ENCODE results near the gene TOMM22.

TOMM22 gene

GRCh38 chr22:38715852-38716251 lies 34.1 kb downstream of the TOMM22 start:
- no peak for DNase-seq

GRCh38 chr22:38716271-38716670 lies 34.5 kb downstream of the TOMM22 start:
- DNase-seq, result no peak

- no peak for DNase-seq
Observed at GRCh38 chr22:38716826-38717225, 35.1 kb downstream of the TOMM22 start.

- no peak for DNase-seq
Observed at GRCh38 chr22:38717244-38717643, 35.5 kb downstream of the TOMM22 start.

- peak; percentile 52 for DNase-seq
Observed at GRCh38 chr22:38718414-38718813, 36.7 kb downstream of the TOMM22 start.

GRCh38 chr22:38719196-38719595 lies 37.4 kb downstream of the TOMM22 start:
- no peak for DNase-seq

GRCh38 chr22:38720350-38720749 lies 38.6 kb downstream of the TOMM22 start:
- no peak for DNase-seq

GRCh38 chr22:38721551-38721950 lies 39.8 kb downstream of the TOMM22 start:
- DNase-seq, result no peak

GRCh38 chr22:38724176-38724575 lies 42.4 kb downstream of the TOMM22 start:
- no peak for DNase-seq

GRCh38 chr22:38724926-38725571 lies 43.3 kb downstream of the TOMM22 start:
- DNase-seq, result peak; percentile 12

- no peak for DNase-seq
Observed at GRCh38 chr22:38725900-38726655, 44.3 kb downstream of the TOMM22 start.

- DNase-seq, result no peak
Observed at GRCh38 chr22:38727123-38727522, 45.4 kb downstream of the TOMM22 start.

GRCh38 chr22:38727530-38728451 lies 46.0 kb downstream of the TOMM22 start:
- DNase-seq, result no peak

GRCh38 chr22:38728871-38729796 lies 47.4 kb downstream of the TOMM22 start:
- no peak for DNase-seq

- DNase-seq, result no peak
Observed at GRCh38 chr22:38729946-38730345, 48.2 kb downstream of the TOMM22 start.

GRCh38 chr22:38730411-38730871 lies 48.7 kb downstream of the TOMM22 start:
- DNase-seq, result no peak

- no peak for DNase-seq
Observed at GRCh38 chr22:38731703-38732161, 50.0 kb downstream of the TOMM22 start.

GRCh38 chr22:38732251-38732815 lies 50.6 kb downstream of the TOMM22 start:
- DNase-seq, result no peak

- DNase-seq, result peak; percentile 13
Observed at GRCh38 chr22:38733329-38733723, 51.6 kb downstream of the TOMM22 start.

GRCh38 chr22:38733724-38734381 lies 52.1 kb downstream of the TOMM22 start:
- no peak for DNase-seq

Measured in fibroblast of skin of abdomen (primary cell).